ENCODE results near the gene L3MBTL3. TPM values are rescaled to one million over a fixed set of nuclear protein-coding genes. Genes with fewer than 3 reads are reported as not detected.

L3MBTL3 gene
- total RNA-seq (2022) (14.3 and 16.3 TPM in 2 replicates), Bru-seq, nascent RNA (percentile 63 among the genes with signal in this experiment), BruChase-seq, experiment 1, labeled RNA remaining after a 2-hour chase (percentile 54 among the genes with signal in this experiment), BruChase-seq, experiment 2, labeled RNA remaining after a 6-hour chase (percentile 53 among the genes with signal in this experiment)
- long read RNA-seq, partial matches to known transcripts, result 6 of 9 reads
- long read RNA-seq, other reads (novel, unspliced or antisense), result 2 of 9 reads

GRCh38 chr6:130018292-130018743 is at the start of gene L3MBTL3:
L3MBTL3 (plus strand) TSS chr6:130018581; CDS start chr6:130042700, 24,119 bp downstream.
- peak; percentile 82 to 88 for DNase-seq
- CTCF ChIA-PET, result no interaction called here
- TF ChIP-seq CTCF (IDR thresholded peaks at IDR 0.05; ENCODE audit: insufficient read depth in 1 of 2, low read depth in 1 of 2, low read length in 1 of 2, severe bottlenecking in 1 of 2, unreplicated experiment in 1 of 2), result no peak
- Histone ChIP-seq H3K9me3 (no peaks in the 10 kb centered on the region), H3K27me3 (replicated peaks; ENCODE audit: control insufficient read depth, insufficient read depth, low read length) (no peaks in the 10 kb centered on the region), H3K36me3 (ENCODE audit: control insufficient read depth, insufficient read depth, low read length) (no peaks in the 10 kb centered on the region), H3K4me1 (peaks cover 8% of the 10 kb centered on the region; the same call in 1 of the 2 replicates), H3K4me3 (ENCODE audit: low read depth, low read length) (peak within 1 kb of the TSS; percentile 94)
- H3K27me3 Mint-ChIP-seq (ENCODE audit: insufficient read depth, unreplicated experiment), result no peaks in the 10 kb centered on the region
- H3K9me3 Mint-ChIP-seq (ENCODE audit: unreplicated experiment), result no peaks in the 10 kb centered on the region
- H3K4me1 Mint-ChIP-seq (ENCODE audit: low read depth, unreplicated experiment), result no peaks in the 10 kb centered on the region
- BruUV-seq (replicated peaks), result no TSS peak
- intact Hi-C loops (cut with micrococcal nuclease; ENCODE audit: unreplicated experiment), result loop anchor here (10.0 kb wide), 1 partner anchor 524 kb away; no protein-coding TSS in a partner anchor
- peaks cover 9% of the 10 kb centered on the region for H3K36me3 Mint-ChIP-seq (ENCODE audit: insufficient read depth, unreplicated experiment)
- peak within 1 kb of the TSS; percentile 52 for H3K27ac Mint-ChIP-seq (ENCODE audit: unreplicated experiment)
- H3K4me3 Mint-ChIP-seq (ENCODE audit: unreplicated experiment), result peak within 1 kb of the TSS; percentile 89
- POLR2A ChIA-PET, result no interaction called here

- H3K4me1 Mint-ChIP-seq (ENCODE audit: low read depth, unreplicated experiment), result no peaks in the 10 kb centered on the region
- Histone ChIP-seq H3K4me1 (no peaks in the 10 kb centered on the region), H3K4me3 (ENCODE audit: low read depth, low read length) (no peak overlapping the region), H3K27me3 (replicated peaks; ENCODE audit: control insufficient read depth, insufficient read depth, low read length) (no peaks in the 10 kb centered on the region), H3K36me3 (ENCODE audit: control insufficient read depth, insufficient read depth, low read length) (no peaks in the 10 kb centered on the region), H3K9me3 (peaks cover 8% of the 10 kb centered on the region)
- no peak for TF ChIP-seq CTCF (IDR thresholded peaks at IDR 0.05; ENCODE audit: insufficient read depth in 1 of 2, low read depth in 1 of 2, low read length in 1 of 2, severe bottlenecking in 1 of 2, unreplicated experiment in 1 of 2)
- ChIA-PET POLR2A (no interaction called here), CTCF (no interaction called here)
- no TSS peak for BruUV-seq (replicated peaks)
- no peaks in the 10 kb centered on the region for H3K36me3 Mint-ChIP-seq (ENCODE audit: insufficient read depth, unreplicated experiment)
- DNase-seq, result no peak
- no peaks in the 10 kb centered on the region for H3K27me3 Mint-ChIP-seq (ENCODE audit: insufficient read depth, unreplicated experiment)
- H3K4me3 Mint-ChIP-seq (ENCODE audit: unreplicated experiment), result no peak overlapping the region
- peaks cover 10% of the 10 kb centered on the region for H3K9me3 Mint-ChIP-seq (ENCODE audit: unreplicated experiment)
- intact Hi-C loops (cut with micrococcal nuclease; ENCODE audit: unreplicated experiment), result no loop called here
- H3K27ac Mint-ChIP-seq (ENCODE audit: unreplicated experiment), result no peak overlapping the region
These were observed 49.3 kb upstream of the L3MBTL3 start for GRCh38 chr6:129969064-129969463.

- no peaks in the 10 kb centered on the region for H3K9me3 ChIP-seq
- TF ChIP-seq CTCF (IDR thresholded peaks at IDR 0.05; ENCODE audit: insufficient read depth in 1 of 2, low read depth in 1 of 2, low read length in 1 of 2, severe bottlenecking in 1 of 2, unreplicated experiment in 1 of 2), result no peak
- intact Hi-C loops (cut with micrococcal nuclease; ENCODE audit: unreplicated experiment), result no loop called here
- ChIA-PET CTCF (no interaction called here), POLR2A (no interaction called here)
- no peak overlapping the region for H3K4me3 ChIP-seq (ENCODE audit: low read depth, low read length)
- H3K4me3 Mint-ChIP-seq (ENCODE audit: unreplicated experiment), result no peak overlapping the region
- no peaks in the 10 kb centered on the region for H3K27me3 Mint-ChIP-seq (ENCODE audit: insufficient read depth, unreplicated experiment)
- H3K4me1 Mint-ChIP-seq (ENCODE audit: low read depth, unreplicated experiment), result no peaks in the 10 kb centered on the region
- no peaks in the 10 kb centered on the region for H3K4me1 ChIP-seq
- DNase-seq, result no peak
- no peaks in the 10 kb centered on the region for H3K36me3 Mint-ChIP-seq (ENCODE audit: insufficient read depth, unreplicated experiment)
- H3K9me3 Mint-ChIP-seq (ENCODE audit: unreplicated experiment), result no peaks in the 10 kb centered on the region
- no TSS peak for BruUV-seq (replicated peaks)
- H3K36me3 ChIP-seq (ENCODE audit: control insufficient read depth, insufficient read depth, low read length), result no peaks in the 10 kb centered on the region
- no peak overlapping the region for H3K27ac Mint-ChIP-seq (ENCODE audit: unreplicated experiment)
- no peaks in the 10 kb centered on the region for H3K27me3 ChIP-seq (replicated peaks; ENCODE audit: control insufficient read depth, insufficient read depth, low read length)
These were observed 42.3 kb upstream of the L3MBTL3 start for GRCh38 chr6:129976110-129976509.

All from Caco-2 (cell line).